ENCODE results near the gene TPSB2. TPM values are rescaled to one million over a fixed set of nuclear protein-coding genes. Genes with fewer than 3 reads are reported as not detected.
"Not testable (repeated sequence)": the region's sequence is repeated elsewhere in the genome, so short reads cannot be mapped to it uniquely, and the experiment has no call there.

Gene TPSB2
- total RNA-seq, 4 donors from 2014 or later: 10.5 to 158 (median 40.1) TPM

- 84 to 85% methylated on average over 10 to 14 of the region's 19 CpGs for WGBS, 2 donors
- intact Hi-C loops (cut with DNase I; ENCODE audit: low total_unique reads): no loop called here
- no peak for DNase-seq (ENCODE audit: low spot score in 2 of 2)
- H3K4me3 ChIP-seq (ENCODE audit: low read depth, poor library complexity, severe bottlenecking): no peak overlapping the region
- TF ChIP-seq CTCF (IDR thresholded peaks at IDR 0.05): no peak
- TF ChIP-seq POLR2A (IDR thresholded peaks at IDR 0.05): no peak
Observed at GRCh38 chr16:1199347-1200013, 30.5 kb downstream of the TPSB2 start.

- intact Hi-C loops (cut with DNase I; ENCODE audit: low total_unique reads); H3K4me3 ChIP-seq (ENCODE audit: low read depth, poor library complexity, severe bottlenecking); DNase-seq (ENCODE audit: low spot score in 2 of 2): not testable (repeated sequence)
- whole genome bisulfite sequencing, 2 donors: 86 to 92% methylated on average over 25 to 26 of the region's 44 CpGs
Observed at GRCh38 chr16:1198671-1199346, 31.2 kb downstream of the TPSB2 start.

GRCh38 chr16:1198194-1198593 lies 31.8 kb downstream of the TPSB2 start:
- no peak for TF ChIP-seq POLR2A (IDR thresholded peaks at IDR 0.05)
- TF ChIP-seq CTCF (IDR thresholded peaks at IDR 0.05): no peak
- intact Hi-C loops (cut with DNase I; ENCODE audit: low total_unique reads): no loop called here

GRCh38 chr16:1197237-1197866 lies 32.6 kb downstream of the TPSB2 start:
- intact Hi-C loops (cut with DNase I; ENCODE audit: low total_unique reads): no loop called here
- TF ChIP-seq CTCF (IDR thresholded peaks at IDR 0.05) (no peak), POLR2A (IDR thresholded peaks at IDR 0.05) (no peak)
- H3K4me3 ChIP-seq (ENCODE audit: low read depth, poor library complexity, severe bottlenecking): no peak overlapping the region
- no peak for DNase-seq (ENCODE audit: low spot score in 2 of 2)
- WGBS, 2 donors: 63 to 71% methylated on average over 17 to 19 of the region's 19 CpGs

More at GRCh38 chr16:1198194-1198593, 31.8 kb downstream of the TPSB2 start:
- H3K4me3 ChIP-seq (ENCODE audit: low read depth, poor library complexity, severe bottlenecking): no peak overlapping the region
- 76 to 82% methylated on average over 7 to 14 of the region's 18 CpGs for WGBS, 2 donors
- no peak for DNase-seq (ENCODE audit: low spot score in 2 of 2)

- H3K4me3 ChIP-seq (ENCODE audit: low read depth, poor library complexity, severe bottlenecking): no peak overlapping the region
- intact Hi-C loops (cut with DNase I; ENCODE audit: low total_unique reads): no loop called here
- no peak for DNase-seq (ENCODE audit: low spot score in 2 of 2)
- TF ChIP-seq POLR2A (IDR thresholded peaks at IDR 0.05): no peak
- no peak for TF ChIP-seq CTCF (IDR thresholded peaks at IDR 0.05)
- WGBS, 2 donors: 61 to 70% methylated on average over 10 to 11 of the region's 11 CpGs
Observed at GRCh38 chr16:1196494-1196893, 33.5 kb downstream of the TPSB2 start.

- TF ChIP-seq CTCF (IDR thresholded peaks at IDR 0.05): no peak
- TF ChIP-seq POLR2A (IDR thresholded peaks at IDR 0.05): no peak
- H3K4me3 ChIP-seq (ENCODE audit: low read depth, poor library complexity, severe bottlenecking): no peak overlapping the region
- no peak for DNase-seq (ENCODE audit: low spot score in 2 of 2)
- intact Hi-C loops (cut with DNase I; ENCODE audit: low total_unique reads): no loop called here
- 63 to 77% methylated on average over 9 to 14 of the region's 14 CpGs for WGBS, 2 donors
Observed at GRCh38 chr16:1195393-1195666, 34.7 kb downstream of the TPSB2 start.

All from lower leg skin (tissue), 4 donors.